SK-N-SH (cell line): ENCODE data around the gene RPS19. TPM values are rescaled to one million over a fixed set of nuclear protein-coding genes. Genes with fewer than 3 reads are reported as not detected.

Source experiments
- CTCF ChIA-PET: fragments of 300-600, 350-600 bp; formaldehyde crosslinking; extraction: SDS; loops from one replicate; lab custom pipeline; 2021; lab: Yijun Ruan, JAX
- POLR2A ChIA-PET: fragments of 350-600 bp; sonication (Branson Sonifier 250); formaldehyde crosslinking; extraction: SDS; loops from one replicate; lab custom pipeline; 2020; ENCODE audit warnings: antibody characterized with exemption, inconsistent platforms; lab: Yijun Ruan, JAX
- DNase-seq: peaks from one replicate; pipeline ENCODE4 v3.0.0; 2012
- H2AFZ ChIP-seq: fragments of 200-600 bp; sonication (generic); 2 replicates; pipeline ENCODE4 v1.8.1; 2016; ENCODE audit warnings: antibody characterized with exemption, mild to moderate bottlenecking, low read depth
- H3F3A ChIP-seq: fragments of 200-600 bp; sonication (generic); replicated peaks from 2 replicates; pipeline ENCODE3; 2016; ENCODE audit warnings: antibody characterized with exemption, mild to moderate bottlenecking; ENCODE audit not compliant: insufficient read depth
- H3K27ac ChIP-seq, 2 experiments: fragments of 200-500 bp in 1 of 2; fragments of 200-600 bp in 1 of 2; sonication (Bioruptor generic) in 1 of 2; sonication (generic), shearing (Covaris generic) in 1 of 2; 2 replicates each; pipeline versions ENCODE4 v1.5.1 to v1.6.1; 2014 to 2016; ENCODE audit warnings: low read depth in 2 of 2, inconsistent platforms in 1 of 2, low read length in 1 of 2, mild to moderate bottlenecking in 1 of 2, mixed read lengths in 1 of 2
- H3K27me3 ChIP-seq: fragments of 200-600 bp; sonication (generic), shearing (Covaris generic); 2 replicates; pipeline ENCODE4 v1.6.1; 2016; ENCODE audit warnings: mixed run types; ENCODE audit not compliant: insufficient read depth
- H3K36me3 ChIP-seq, 2 experiments: fragments of 200-500 bp in 1 of 2; fragments of 200-600 bp in 1 of 2; sonication (Bioruptor generic) in 1 of 2; sonication (generic) in 1 of 2; replicated peaks in 1 of 2; 2 replicates each; pipeline versions ENCODE3 to v1.5.1; 2014 to 2016; ENCODE audit warnings: low read length in 1 of 2, mild to moderate bottlenecking in 1 of 2; ENCODE audit not compliant: insufficient read depth in 2 of 2, control insufficient read depth in 1 of 2
- H3K4me1 ChIP-seq, 2 experiments: fragments of 200-500 bp in 1 of 2; fragments of 200-600 bp in 1 of 2; sonication (Bioruptor generic) in 1 of 2; sonication (generic), shearing (Covaris generic) in 1 of 2; 2 replicates each; pipeline versions ENCODE4 v1.5.1 to v1.6.1; 2014 to 2016; ENCODE audit warnings: low read depth in 1 of 2, low read length in 1 of 2, mixed run types in 1 of 2; ENCODE audit not compliant: insufficient read depth in 2 of 2, control insufficient read depth in 1 of 2
- H3K4me2 ChIP-seq: fragments of 200-600 bp; sonication (generic), shearing (Covaris generic); 2 replicates; pipeline ENCODE4 v1.6.1; 2017; ENCODE audit warnings: mixed run types
- H3K4me3 ChIP-seq, 2 experiments: fragments of 200-500 bp in 1 of 2; fragments of 200-600 bp in 1 of 2; sonication (Bioruptor generic) in 1 of 2; sonication (generic), shearing (Covaris generic) in 1 of 2; 2 replicates each; pipeline versions ENCODE4 v1.5.1 to v1.8.1; 2014 to 2016; ENCODE audit warnings: low read depth in 2 of 2, inconsistent platforms in 1 of 2, low read length in 1 of 2, mild to moderate bottlenecking in 1 of 2, mixed read lengths in 1 of 2, moderate library complexity in 1 of 2
- H3K79me2 ChIP-seq: fragments of 200-600 bp; sonication (generic); 2 replicates; pipeline ENCODE4 v1.8.1; 2017; ENCODE audit warnings: mild to moderate bottlenecking; ENCODE audit not compliant: insufficient read depth
- H3K9ac ChIP-seq: fragments of 200-600 bp; sonication (generic); 2 replicates; pipeline ENCODE4 v1.6.1; 2017; ENCODE audit warnings: mixed run types
- H3K9me2 ChIP-seq: fragments of 200-600 bp; sonication (generic); 2 replicates; pipeline ENCODE4 v1.6.1; 2017; ENCODE audit warnings: mixed run types
- H3K9me3 ChIP-seq: fragments of 200-600 bp; sonication (generic); 2 replicates; pipeline ENCODE4 v1.6.1; 2017; ENCODE audit warnings: mixed run types, mild to moderate bottlenecking, moderate library complexity
- H4K20me1 ChIP-seq: fragments of 200-600 bp; sonication (generic); 2 replicates; pipeline ENCODE4 v1.6.1; 2017; ENCODE audit warnings: mild to moderate bottlenecking, mixed run types; ENCODE audit not compliant: insufficient read depth
- CHD2 ChIP-seq: fragments of 150-350 bp; IDR thresholded peaks from 2 replicates; pipeline ENCODE4 v1.6.1; 2018; ENCODE audit warnings: low read length; ENCODE audit not compliant: partially characterized antibody
- CTCF ChIP-seq: fragments of 200-600 bp; sonication (generic); IDR thresholded peaks from 2 replicates; pipeline ENCODE4 v1.6.1; 2017; ENCODE audit warnings: antibody characterized with exemption, mild to moderate bottlenecking, moderate library complexity
- ELF1 ChIP-seq: IDR thresholded peaks from 2 replicates; pipeline ENCODE4 v1.4.0; 2012
- FOSL2 ChIP-seq: IDR thresholded peaks from 2 replicates; pipeline ENCODE4 v1.4.0; 2012; ENCODE audit warnings: low read depth, mild to moderate bottlenecking, moderate library complexity, borderline replicate concordance
- FOXJ3 ChIP-seq: sonication (generic); formaldehyde crosslinking; IDR thresholded peaks from 2 replicates; pipeline ENCODE4 v1.5.1; 2020; ENCODE audit warnings: mild to moderate bottlenecking, missing genetic modification reagents
- GABPA ChIP-seq: IDR thresholded peaks from 2 replicates; pipeline ENCODE4 v1.4.0; 2012; ENCODE audit warnings: low read depth, mild to moderate bottlenecking
- GATA2 ChIP-seq: sonication (generic); formaldehyde crosslinking; IDR thresholded peaks from 2 replicates; pipeline ENCODE4 v1.5.0; 2020; ENCODE audit warnings: mild to moderate bottlenecking, missing genetic modification reagents
- JUND ChIP-seq: IDR thresholded peaks from 2 replicates; pipeline ENCODE4 v1.4.0; 2012
- MEF2A ChIP-seq: IDR thresholded peaks from 2 replicates; pipeline ENCODE4 v1.4.0; 2012; ENCODE audit warnings: low read depth, borderline replicate concordance
- MXI1 ChIP-seq: IDR thresholded peaks from 2 replicates; pipeline ENCODE4 v1.6.1; 2012; ENCODE audit warnings: mild to moderate bottlenecking, low read depth, low read length, improper control_type of control experiment
- NFIC ChIP-seq: IDR thresholded peaks from 2 replicates; pipeline ENCODE4 v1.4.0; 2012; ENCODE audit warnings: borderline replicate concordance
- NRF1 ChIP-seq: IDR thresholded peaks from 2 replicates; pipeline ENCODE4 v1.6.1; 2012; ENCODE audit warnings: low read depth, mild to moderate bottlenecking, low read length
- POLR2AphosphoS5 ChIP-seq: IDR thresholded peaks from 2 replicates; pipeline ENCODE4 v1.6.1; 2012; ENCODE audit warnings: low read depth, low read length
- RFX5 ChIP-seq: IDR thresholded peaks from 2 replicates; pipeline ENCODE4 v1.6.1; 2012; ENCODE audit warnings: mild to moderate bottlenecking, improper control_type of control experiment, low read length
- RXRA ChIP-seq: IDR thresholded peaks from 2 replicates; pipeline ENCODE4 v1.4.0; 2012; ENCODE audit warnings: low read depth, mild to moderate bottlenecking, borderline replicate concordance
- TAF1 ChIP-seq: IDR thresholded peaks from 2 replicates; pipeline ENCODE4 v1.6.1; 2012; ENCODE audit warnings: low read depth, mild to moderate bottlenecking, low read length, moderate library complexity, borderline replicate concordance
- USF1 ChIP-seq: IDR thresholded peaks from 2 replicates; pipeline ENCODE4 v1.4.0; 2012; ENCODE audit warnings: low read depth, borderline replicate concordance
- YY1 ChIP-seq: IDR thresholded peaks from 2 replicates; pipeline ENCODE4 v1.4.0; 2012; ENCODE audit warnings: low read depth, mild to moderate bottlenecking
- WGBS: methylation state at CpG from one replicate; pipeline ENCODE4 v1.1.6; 2017; ENCODE audit warnings: low lambda C conversion rate; 5-methylcytosine and 5-hydroxymethylcytosine counted together
- polyA plus RNA-seq, 3 experiments: library from polyadenylated mRNA; depleted of rRNA; stranded (reverse); fragments of >200 nt; gene quantifications; 2 replicates each; pipeline ENCODE4 v1.2.3, GENCODE V29; 2012
- TF ChIP-seq, protein P1 (sequence below): IDR thresholded peaks from 2 replicates; pipeline ENCODE4 v1.4.0; 2012; ENCODE audit warnings: low read depth

The RPS19 gene
- polyA plus RNA-seq, 1 of the 3 experiments (the other 2 are of a cell fraction): 2,819 TPM

DNA sequence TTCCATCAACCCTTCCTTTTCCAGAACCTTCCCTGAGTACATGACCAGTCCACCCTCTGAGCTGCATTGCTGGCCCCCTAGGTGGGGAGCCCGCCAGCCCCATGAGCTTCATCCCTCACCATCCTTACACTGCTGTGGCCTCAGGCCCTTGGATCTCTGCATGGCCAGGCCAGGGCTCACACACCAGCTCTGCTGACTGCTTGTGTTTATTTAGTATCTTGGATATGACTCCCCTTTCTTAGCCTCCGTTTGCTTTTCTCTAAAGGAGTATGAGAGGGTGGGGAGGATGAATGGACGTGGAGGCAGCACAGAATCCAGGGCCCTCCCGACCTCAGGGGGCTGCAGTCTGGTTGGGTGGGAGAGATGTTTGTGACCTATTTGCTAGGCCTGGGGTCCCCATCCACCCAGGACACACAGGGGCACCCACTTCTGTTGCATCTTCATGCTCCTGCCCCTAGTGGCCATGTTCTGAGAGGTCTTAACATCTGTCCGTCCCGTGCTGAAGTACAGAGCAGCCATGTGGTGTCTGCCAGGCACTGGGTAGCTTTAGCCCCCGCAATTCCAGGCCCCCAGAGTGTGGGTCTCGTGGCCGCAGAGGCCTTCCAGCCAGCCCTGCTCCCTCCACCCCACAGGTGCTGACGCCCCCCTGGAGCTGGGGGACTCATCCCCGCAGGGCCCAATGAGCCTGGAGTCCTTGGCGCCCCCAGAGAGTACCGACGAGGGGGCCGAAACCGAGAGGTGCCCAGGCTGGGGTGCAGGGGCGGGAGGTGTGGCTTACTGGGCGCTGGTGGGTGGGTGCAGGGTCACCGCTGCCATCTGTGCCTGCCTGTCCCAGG is 35.9 kb downstream of the RPS19 start:
- no peak overlapping the region for H3K4me3 ChIP-seq
- WGBS: 76% methylated on average over 10 of the region's 19 CpGs
- no peak overlapping the region for H3K9ac ChIP-seq
- H3K4me2 ChIP-seq: no peak overlapping the region
- H3K79me2 ChIP-seq: no peaks in the 10 kb centered on the region
- no peaks in the 10 kb centered on the region for H3K9me2 ChIP-seq
- H3K27ac ChIP-seq: no peak overlapping the region
- no peaks in the 10 kb centered on the region for H3K4me1 ChIP-seq
- ChIA-PET CTCF (interaction anchor here (0.5 to 1.7 kb wide), 2 partner anchors 9 kb away, joined by 3 to 4 read pairs; no protein-coding TSS in a partner anchor), POLR2A (no interaction called here)
- no peaks in the 10 kb centered on the region for H3K27me3 ChIP-seq
- peaks cover 6% of the 10 kb centered on the region; the same call in 1 of the 2 replicates for H4K20me1 ChIP-seq
- H3K36me3 ChIP-seq: peaks cover 14 to 42% of the 10 kb centered on the region in 2 experiments
- no peak for TF ChIP-seq TAF1
- TF ChIP-seq CTCF: peak; percentile 43
- no peaks in the 10 kb centered on the region for H3K9me3 ChIP-seq
- H3F3A ChIP-seq: no peaks in the 10 kb centered on the region
- no peak overlapping the region for H2AFZ ChIP-seq
- DNase-seq: no peak

DNA sequence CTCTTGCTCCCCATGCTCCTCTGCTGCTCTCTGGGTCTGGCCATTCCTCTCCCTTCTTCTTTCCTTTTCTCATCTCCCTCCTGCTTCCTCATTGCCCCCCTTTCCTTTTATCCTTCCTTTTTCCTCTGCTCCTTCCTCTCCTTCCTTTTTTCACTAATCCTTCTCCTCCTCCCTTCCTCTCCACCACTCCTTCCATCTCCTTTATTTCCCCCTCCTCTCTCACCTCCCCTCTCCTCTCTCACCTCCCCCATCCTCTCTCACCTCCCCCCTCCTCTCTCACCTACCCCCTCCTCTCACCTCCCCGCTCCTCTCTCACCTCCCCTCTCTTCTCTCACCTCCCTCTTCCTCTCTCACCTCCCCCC is 36.5 kb downstream of the RPS19 start:
- H3K27me3 ChIP-seq: no peaks in the 10 kb centered on the region
- DNase-seq: no peak
- TF ChIP-seq NRF1 (no peak), RXRA (no peak), RFX5 (no peak), POLR2AphosphoS5 (no peak), FOXJ3 (CRISPR knock-in tag) (no peak), ELF1 (no peak), GABPA (no peak), CHD2 (no peak), MXI1 (no peak), MEF2A (no peak), JUND (no peak), FOSL2 (no peak), GATA2 (CRISPR knock-in tag) (no peak), USF1 (no peak), NFIC (no peak), YY1 (no peak)
- TF ChIP-seq, protein P1, sequence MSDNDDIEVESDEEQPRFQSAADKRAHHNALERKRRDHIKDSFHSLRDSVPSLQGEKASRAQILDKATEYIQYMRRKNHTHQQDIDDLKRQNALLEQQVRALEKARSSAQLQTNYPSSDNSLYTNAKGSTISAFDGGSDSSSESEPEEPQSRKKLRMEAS: no peak
- TF ChIP-seq, all 33 proteins: peak for 0
- H3K4me1 ChIP-seq: no peaks in the 10 kb centered on the region
- H3F3A ChIP-seq: no peaks in the 10 kb centered on the region
- H3K4me2 ChIP-seq: no peak overlapping the region
- H3K4me3 ChIP-seq: no peak overlapping the region
- no peaks in the 10 kb centered on the region for H3K9me3 ChIP-seq
- H2AFZ ChIP-seq: no peak overlapping the region
- ChIA-PET POLR2A (no interaction called here), CTCF (interaction anchor here (0.5 to 1.7 kb wide), 2 partner anchors 8 to 10 kb away, joined by 3 to 4 read pairs; no protein-coding TSS in a partner anchor)
- no peaks in the 10 kb centered on the region for H3K79me2 ChIP-seq
- peaks cover 17 to 42% of the 10 kb centered on the region in 2 experiments for H3K36me3 ChIP-seq
- H3K9ac ChIP-seq: no peak overlapping the region
- H4K20me1 ChIP-seq: no peaks in the 10 kb centered on the region
- 95% methylated on average over 1 of the region's 1 CpG for WGBS
- no peaks in the 10 kb centered on the region for H3K9me2 ChIP-seq
- no peak overlapping the region for H3K27ac ChIP-seq
